Ectodermal cell (in vitro differentiated cells): Measurements from ENCODE around the gene FAM53C. TPM values are rescaled to one million over a fixed set of nuclear protein-coding genes. Genes with fewer than 3 reads are reported as not detected.
A peak's percentile ranks its signal among the peaks of the same experiment; 100 is the strongest.
"Not testable (repeated sequence)": the region's sequence is repeated elsewhere in the genome, so short reads cannot be mapped to it uniquely, and the experiment has no call there.

Source experiments
- H3K27ac ChIP-seq: 2 replicates; pipeline ENCODE4 v1.7.0; 2013; ENCODE audit warnings: mild to moderate bottlenecking, low read depth, low read length; ENCODE audit not compliant: insufficient read depth, poor library complexity, severe bottlenecking
- H3K27me3 ChIP-seq: 2 replicates; pipeline ENCODE4 v1.7.0; 2013; ENCODE audit warnings: mild to moderate bottlenecking, low read length; ENCODE audit not compliant: insufficient read depth, control insufficient read depth, poor library complexity, severe bottlenecking
- H3K36me3 ChIP-seq: one replicate; pipeline ENCODE4 v1.7.0; 2013; ENCODE audit warnings: low read length; ENCODE audit not compliant: control insufficient read depth, insufficient read depth
- H3K4me1 ChIP-seq: one replicate; pipeline ENCODE4 v1.7.0; 2013; ENCODE audit warnings: low read length; ENCODE audit not compliant: control insufficient read depth, insufficient read depth
- H3K4me3 ChIP-seq: 2 replicates; pipeline ENCODE4 v1.7.0; 2013; ENCODE audit warnings: low read depth, low read length, control low read depth; ENCODE audit not compliant: insufficient read depth
- H3K9me3 ChIP-seq: 2 replicates; pipeline ENCODE4 v1.7.0; 2013; ENCODE audit warnings: mild to moderate bottlenecking, low read length, moderate library complexity; ENCODE audit not compliant: control insufficient read depth
- WGBS, 2 experiments: methylation state at CpG; one replicate each; pipeline ENCODE4 v1.1.7; 2013; ENCODE audit warnings: missing lambda C conversion rate in 2 of 2; 5-methylcytosine and 5-hydroxymethylcytosine counted together
- polyA plus RNA-seq, 4 experiments: library from polyadenylated mRNA; stranded (reverse); fragments of 50-300 nt; gene quantifications; one replicate each; pipeline ENCODE4 v1.2.3, GENCODE V29; 2013

The FAM53C gene
- 77.7 TPM for polyA plus RNA-seq (2013, experiment 1 of 4)
- polyA plus RNA-seq (2013, experiment 2 of 4): 81.1 TPM
- 58.9 TPM for polyA plus RNA-seq (2013, experiment 3 of 4)
- polyA plus RNA-seq (2013, experiment 4 of 4): 63.8 TPM

- 1% methylated on average over 56 of the region's 56 CpGs for WGBS, 2 experiments
Measured at GRCh38 chr5:138337685-138338410, at the start of gene FAM53C. FAM53C (plus strand) TSS chr5:138338266; CDS start chr5:138341336, 3,070 bp downstream.

DNA sequence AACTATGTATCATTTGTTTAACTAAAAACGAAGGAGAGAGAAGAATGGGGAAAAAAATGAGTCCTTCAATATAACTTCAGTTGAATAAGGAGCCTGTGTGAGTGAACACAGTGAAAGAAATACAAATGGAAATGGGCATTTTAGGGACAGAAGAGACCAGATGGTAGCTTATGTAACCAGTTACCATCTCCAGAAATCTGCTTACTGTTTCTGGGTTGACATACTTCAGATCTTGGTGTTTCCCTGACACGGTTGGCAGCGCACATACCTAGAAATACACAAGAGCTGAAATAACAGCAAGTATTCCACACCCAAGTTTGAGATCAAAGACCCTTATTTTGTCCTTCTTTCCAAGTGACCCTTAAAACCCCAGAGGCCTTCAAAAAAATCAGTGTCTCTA lies 48.8 kb upstream of the FAM53C start:
- 94 to 97% methylated on average over 3 of the region's 3 CpGs for WGBS, 2 experiments
- Histone ChIP-seq H3K9me3 (no peaks in the 10 kb centered on the region), H3K4me1 (no peaks in the 10 kb centered on the region), H3K4me3 (no peak overlapping the region), H3K27me3 (no peaks in the 10 kb centered on the region), H3K36me3 (no peaks in the 10 kb centered on the region), H3K27ac (no peak overlapping the region)

More at GRCh38 chr5:138337685-138338410, at the start of gene FAM53C:
- Histone ChIP-seq H3K27ac (peak within 1 kb of the TSS; percentile 100), H3K9me3 (no peaks in the 10 kb centered on the region), H3K27me3 (no peaks in the 10 kb centered on the region), H3K4me1 (peaks cover 13% of the 10 kb centered on the region), H3K36me3 (peaks cover 12% of the 10 kb centered on the region), H3K4me3 (peak within 1 kb of the TSS; percentile 63)

DNA sequence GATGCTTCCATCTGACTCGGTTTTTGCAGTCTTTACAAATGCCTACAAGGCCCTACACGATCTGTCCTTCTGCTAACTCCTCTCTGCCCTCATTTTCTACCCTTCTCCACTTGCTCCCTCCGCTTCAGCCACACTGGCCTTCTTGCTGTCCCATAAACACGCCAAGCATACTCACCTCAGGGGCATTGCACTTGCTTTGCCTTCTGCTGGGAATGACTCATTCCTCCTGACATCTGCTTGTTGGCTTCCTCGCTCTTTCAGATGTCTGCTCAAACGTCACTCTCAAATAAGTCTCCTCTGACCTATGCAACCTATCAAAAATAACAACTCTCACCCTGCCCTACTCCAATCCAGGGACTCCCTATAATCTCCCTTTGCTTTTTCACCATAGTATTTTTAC lies 34.7 kb upstream of the FAM53C start:
- H3K9me3 ChIP-seq: no peaks in the 10 kb centered on the region
- H3K4me1 ChIP-seq: no peaks in the 10 kb centered on the region
- H3K36me3 ChIP-seq: no peaks in the 10 kb centered on the region
- 90 to 92% methylated on average over 6 of the region's 6 CpGs for whole genome bisulfite sequencing, 2 experiments
- H3K4me3 ChIP-seq: no peak overlapping the region
- no peak overlapping the region for H3K27ac ChIP-seq
- H3K27me3 ChIP-seq: no peaks in the 10 kb centered on the region

DNA sequence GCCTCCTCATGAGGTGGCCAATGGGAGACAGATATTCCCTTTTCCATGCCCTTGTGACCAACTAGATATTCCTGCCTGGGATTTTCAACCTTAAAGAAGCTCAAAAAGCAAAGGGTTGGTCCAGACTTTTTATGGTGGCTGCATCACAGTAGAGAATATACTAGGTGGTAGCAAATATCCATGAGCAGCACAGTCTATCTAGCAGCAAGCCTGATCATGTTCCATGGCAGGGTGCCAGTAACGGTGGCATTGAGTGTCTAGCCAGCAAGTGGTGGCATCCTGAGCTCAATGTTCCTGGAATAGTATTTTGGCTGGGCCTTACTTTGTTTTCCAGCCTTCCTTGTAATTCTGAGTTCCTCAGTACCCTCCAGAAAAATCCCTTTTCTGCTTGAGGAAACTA lies 32.3 kb upstream of the FAM53C start:
- Histone ChIP-seq H3K4me1 (no peaks in the 10 kb centered on the region), H3K4me3 (no peak overlapping the region), H3K27me3 (no peaks in the 10 kb centered on the region), H3K36me3 (no peaks in the 10 kb centered on the region), H3K27ac (no peak overlapping the region), H3K9me3 (no peaks in the 10 kb centered on the region)
- 93 to 100% methylated on average over 1 of the region's 1 CpG for WGBS, 2 experiments

- Histone ChIP-seq H3K9me3 (no peaks in the 10 kb centered on the region), H3K36me3 (peaks cover 27% of the 10 kb centered on the region), H3K4me3 (no peak overlapping the region), H3K27me3 (no peaks in the 10 kb centered on the region), H3K4me1 (no peaks in the 10 kb centered on the region), H3K27ac (no peak overlapping the region)
- 91 to 95% methylated on average over 7 of the region's 7 CpGs for WGBS, 2 experiments
Measured at GRCh38 chr5:138315751-138316278, 22.3 kb upstream of the FAM53C start.

- Histone ChIP-seq H3K4me3 (no peak overlapping the region), H3K27me3 (no peaks in the 10 kb centered on the region), H3K27ac (no peak overlapping the region), H3K4me1 (no peaks in the 10 kb centered on the region), H3K36me3 (peaks cover 27% of the 10 kb centered on the region), H3K9me3 (no peaks in the 10 kb centered on the region)
- 75 to 88% methylated on average over 3 of the region's 3 CpGs for WGBS, 2 experiments
Measured at GRCh38 chr5:138316355-138316754, 21.7 kb upstream of the FAM53C start.

GRCh38 chr5:138318211-138318610 lies 19.9 kb upstream of the FAM53C start:
- not testable (repeated sequence) for H3K27me3 ChIP-seq, H3K4me1 ChIP-seq, H3K4me3 ChIP-seq, H3K27ac ChIP-seq, H3K9me3 ChIP-seq
- 91 to 93% methylated on average over 4 of the region's 4 CpGs for WGBS, 2 experiments
- peaks cover 23% of the 10 kb centered on the region for H3K36me3 ChIP-seq

DNA sequence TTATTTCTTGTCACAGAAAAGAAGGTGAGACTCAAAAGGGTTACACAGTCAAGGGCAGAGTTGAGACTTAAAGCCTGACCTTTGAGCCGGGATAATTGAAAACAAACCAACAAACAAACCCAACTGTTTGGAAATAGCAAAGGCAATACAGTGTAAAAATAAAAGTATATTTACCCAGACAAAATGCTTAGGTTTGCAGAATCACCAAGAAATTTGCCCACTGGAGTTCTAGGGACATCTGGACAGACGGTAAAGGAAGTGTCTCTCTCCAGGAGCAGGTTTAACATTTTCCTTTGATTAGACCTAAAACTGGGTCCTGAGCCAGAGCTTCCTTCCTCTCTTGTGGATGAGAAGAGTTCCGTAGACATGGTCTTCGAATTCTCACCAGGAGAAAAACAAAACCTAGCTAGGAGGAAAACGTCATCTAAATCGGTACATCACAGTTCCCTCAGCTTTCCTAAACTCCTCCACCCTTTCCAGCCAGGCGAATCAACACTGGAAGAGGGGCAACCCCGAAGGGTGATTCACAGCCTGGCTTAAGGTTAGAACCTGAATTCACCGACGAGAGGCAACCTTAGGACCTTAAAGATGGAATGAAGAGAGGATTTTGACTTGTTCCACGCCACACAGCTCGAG lies 7.1 kb upstream of the FAM53C start:
- Histone ChIP-seq H3K4me1 (peaks cover 4% of the 10 kb centered on the region), H3K27ac (no peak overlapping the region), H3K27me3 (no peaks in the 10 kb centered on the region), H3K4me3 (peak overlapping the region; percentile 81), H3K9me3 (no peaks in the 10 kb centered on the region), H3K36me3 (peaks cover 3% of the 10 kb centered on the region)
- WGBS, 2 experiments: 6 to 16% methylated on average over 11 to 12 of the region's 12 CpGs

GRCh38 chr5:138331449-138332368 lies 6.4 kb upstream of the FAM53C start, which contains the start of gene CDC25C:
CDC25C (minus strand) TSS chr5:138331804; CDS start chr5:138331180, 624 bp downstream.
- Histone ChIP-seq H3K9me3 (no peaks in the 10 kb centered on the region), H3K4me3 (peak within 1 kb of the TSS; percentile 81), H3K4me1 (peaks cover 7% of the 10 kb centered on the region), H3K27ac (no peak within 1 kb of the TSS), H3K27me3 (no peaks in the 10 kb centered on the region), H3K36me3 (peaks cover 3% of the 10 kb centered on the region)
- 1% methylated on average over 55 of the region's 55 CpGs for WGBS, 2 experiments
